Retina (tissue), 1 donor: Measurements from ENCODE around the gene GPR107.

Experiments used
- DNase-seq: peaks from one replicate; pipeline ENCODE4 v3.0.0-alpha.2; 2016

GPR107 gene

DNA sequence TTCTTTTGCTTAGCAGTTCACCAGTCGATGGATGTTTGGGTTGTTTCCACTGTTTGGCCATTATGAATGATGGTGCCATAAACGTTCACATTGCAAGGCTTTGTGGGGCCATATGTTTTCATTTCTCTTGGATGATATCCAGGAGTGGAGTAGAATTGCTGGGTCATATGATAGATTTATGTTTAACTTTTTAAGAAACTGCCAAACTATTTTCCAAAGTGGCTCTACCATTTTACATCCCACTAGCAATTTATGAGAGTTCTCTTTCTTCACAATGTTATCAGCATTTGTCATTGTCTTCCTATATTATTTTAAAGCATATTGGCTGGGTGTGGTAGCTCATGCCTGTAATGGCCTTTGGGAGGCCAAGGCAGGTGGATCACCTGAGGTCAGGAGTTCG is 5.2 kb downstream of the GPR107 start:
- DNase-seq: no peak

DNA sequence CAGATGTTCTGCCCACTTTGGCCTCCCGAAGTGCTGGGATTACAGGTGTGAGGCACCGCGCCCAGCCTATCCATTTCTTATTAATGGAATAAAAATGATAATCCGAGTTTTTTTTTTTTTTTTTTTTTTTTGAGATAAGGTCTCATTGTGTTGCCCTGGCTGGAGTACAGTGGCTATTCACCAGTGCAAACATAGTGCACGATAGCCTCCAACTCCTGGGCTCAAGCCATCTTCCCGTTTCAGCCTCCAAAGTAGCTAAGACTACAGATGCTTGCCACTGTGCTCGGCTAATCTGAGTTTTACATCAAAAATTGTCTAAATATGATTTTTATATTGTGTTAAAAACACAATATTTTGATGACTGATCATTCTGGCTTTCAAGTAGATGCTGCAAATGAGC is 6.6 kb downstream of the GPR107 start:
- DNase-seq: no peak

DNA sequence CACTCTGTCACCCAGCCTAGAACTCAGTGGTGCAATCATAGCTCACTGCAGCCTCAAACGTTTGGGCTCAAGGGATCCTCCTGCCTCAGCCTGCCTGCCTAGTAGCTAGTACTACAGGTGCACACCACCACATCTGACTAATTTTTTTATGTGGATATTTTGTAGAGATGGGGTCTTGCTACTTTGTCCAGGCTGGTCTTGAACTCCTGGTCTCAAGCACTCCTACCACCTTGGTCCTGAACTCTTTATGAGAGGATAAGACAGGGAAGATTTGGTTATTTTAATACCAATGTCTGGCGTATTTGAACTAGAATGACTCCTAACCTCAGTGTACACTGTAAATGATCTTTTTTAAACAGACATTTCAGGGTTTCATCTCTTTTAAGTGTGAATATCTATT is 9.0 kb downstream of the GPR107 start:
- DNase-seq: no peak

DNA sequence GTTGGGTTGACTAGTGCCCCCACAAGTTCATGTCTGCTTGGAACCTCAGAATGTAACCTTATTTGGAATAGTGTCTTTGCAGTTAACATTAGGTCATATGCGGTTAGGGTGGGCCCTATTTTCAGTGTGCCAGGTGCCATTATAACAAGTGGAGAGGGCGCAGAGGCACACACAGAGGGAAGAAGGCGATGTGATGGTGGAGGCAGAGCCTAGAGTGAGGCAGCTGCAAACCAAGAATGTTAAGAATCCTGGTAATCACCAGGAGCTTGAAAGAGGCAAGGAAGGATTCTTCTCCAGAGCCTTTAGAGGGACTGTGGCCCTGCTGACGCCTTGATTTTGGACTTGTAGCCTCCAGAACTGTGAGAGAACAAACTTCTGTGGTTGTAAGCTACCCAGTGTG is 10.9 kb downstream of the GPR107 start:
- no peak for DNase-seq

DNA sequence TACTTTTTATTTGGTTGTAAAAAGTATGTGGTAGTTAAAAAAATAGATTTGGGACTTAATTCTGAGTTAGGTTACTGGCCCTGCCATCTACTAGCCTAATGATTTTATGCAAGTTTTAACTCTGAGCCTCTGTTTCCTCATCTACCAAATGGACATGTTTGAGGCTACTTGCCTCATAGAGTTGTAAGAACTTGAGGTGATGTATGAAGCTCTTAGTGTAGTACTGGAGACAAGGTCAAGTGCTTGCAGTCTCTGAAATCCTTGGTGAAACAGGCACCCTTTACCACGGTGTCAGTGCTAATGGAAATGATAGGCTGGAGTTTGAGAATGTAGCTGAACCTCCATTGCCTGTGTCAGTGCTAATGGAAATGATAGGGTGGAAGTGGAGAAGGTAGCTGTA is 15.3 kb downstream of the GPR107 start:
- DNase-seq: no peak

DNA sequence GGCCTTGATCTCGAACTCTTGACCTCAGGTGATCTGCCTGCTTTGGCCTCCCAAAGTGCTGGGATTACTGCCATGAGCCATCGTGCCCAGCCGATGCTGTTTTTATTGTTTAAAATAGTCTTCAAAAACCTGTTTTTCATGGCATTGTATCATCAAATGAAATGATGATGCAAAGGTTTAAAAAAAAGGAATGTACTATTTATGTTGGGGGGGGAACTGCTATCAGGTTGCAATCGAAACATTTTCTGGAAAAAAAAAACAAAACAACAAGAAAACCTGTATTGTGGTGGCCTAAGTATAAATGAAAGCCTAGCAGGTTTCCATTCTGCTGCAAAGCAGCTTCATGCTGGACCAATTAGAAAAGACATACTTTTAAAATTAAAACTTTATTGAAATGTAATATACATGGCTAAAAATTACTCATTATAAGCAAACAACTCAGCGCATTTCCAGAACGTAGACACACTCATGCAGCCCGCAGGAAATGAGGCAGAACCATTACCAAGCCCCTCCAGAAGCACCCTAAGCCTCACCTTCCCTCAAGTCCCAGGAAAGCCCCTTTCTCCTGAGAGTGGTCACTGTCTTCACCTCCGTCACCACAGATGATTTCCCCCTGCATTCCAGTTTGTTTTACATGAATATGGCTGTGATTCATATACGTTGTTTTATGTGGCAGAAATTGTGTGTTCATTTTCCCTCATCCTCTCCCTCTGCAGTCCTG is 19.0 kb downstream of the GPR107 start:
- no peak for DNase-seq

DNA sequence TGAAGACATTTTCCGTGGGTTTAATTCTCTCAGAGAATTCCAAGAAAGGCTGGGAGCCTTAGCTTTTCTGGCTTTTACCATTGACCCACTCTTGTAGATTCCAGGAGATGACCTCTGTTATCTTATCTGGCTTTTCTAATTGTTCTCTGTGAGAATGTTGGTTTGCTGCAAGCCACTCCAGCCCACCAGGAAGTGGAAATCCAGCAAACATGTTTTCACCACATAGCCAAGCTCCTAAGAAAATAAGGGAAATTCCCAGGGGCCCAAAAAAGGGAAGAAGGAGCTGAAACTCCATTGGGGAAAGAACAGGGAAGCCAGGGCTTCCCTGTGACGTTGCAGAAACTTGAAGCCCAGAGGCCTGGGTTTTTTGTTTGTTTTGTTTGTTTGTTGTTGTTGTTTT is 19.7 kb downstream of the GPR107 start:
- peak; percentile 12 for DNase-seq

DNA sequence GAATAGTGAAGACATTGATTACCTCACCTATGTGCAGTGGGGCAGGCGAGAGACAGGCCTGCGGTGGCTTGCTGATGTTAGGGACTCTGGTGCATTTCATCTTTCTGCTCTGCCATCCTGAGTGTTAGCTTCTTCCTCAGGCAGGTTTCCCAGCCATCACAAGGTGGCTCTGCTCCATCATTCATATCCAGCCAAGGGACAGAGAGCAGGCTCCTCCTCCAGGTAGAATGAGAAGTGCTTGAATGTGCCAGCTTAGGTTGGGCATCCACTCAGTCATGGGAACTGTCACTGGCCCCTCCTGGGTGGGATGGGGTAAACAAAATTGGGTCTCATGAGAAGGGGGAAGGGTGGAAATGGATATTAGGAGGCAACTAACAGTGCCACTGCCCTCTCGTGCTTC is 24.8 kb downstream of the GPR107 start:
- no peak for DNase-seq

DNA sequence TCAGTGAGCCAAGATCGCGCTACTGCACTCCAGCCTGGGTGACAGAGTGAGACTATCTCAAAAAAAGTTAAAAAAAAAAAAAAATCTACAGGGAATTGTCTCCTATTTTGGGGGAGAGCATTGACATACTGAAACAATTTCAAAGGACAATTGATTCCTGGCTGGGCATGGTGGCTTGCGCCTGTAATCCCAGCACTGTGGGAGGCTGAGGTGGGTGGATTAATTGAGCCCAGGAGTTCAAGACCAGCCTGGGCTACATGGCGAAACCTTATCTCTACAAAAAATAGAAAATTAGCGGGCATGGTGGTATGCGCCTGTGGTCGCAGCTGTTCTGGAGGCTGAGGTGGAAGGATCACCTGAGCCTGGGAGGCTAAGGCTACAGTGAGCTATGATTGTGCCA is 30.6 kb downstream of the GPR107 start:
- no peak for DNase-seq

DNA sequence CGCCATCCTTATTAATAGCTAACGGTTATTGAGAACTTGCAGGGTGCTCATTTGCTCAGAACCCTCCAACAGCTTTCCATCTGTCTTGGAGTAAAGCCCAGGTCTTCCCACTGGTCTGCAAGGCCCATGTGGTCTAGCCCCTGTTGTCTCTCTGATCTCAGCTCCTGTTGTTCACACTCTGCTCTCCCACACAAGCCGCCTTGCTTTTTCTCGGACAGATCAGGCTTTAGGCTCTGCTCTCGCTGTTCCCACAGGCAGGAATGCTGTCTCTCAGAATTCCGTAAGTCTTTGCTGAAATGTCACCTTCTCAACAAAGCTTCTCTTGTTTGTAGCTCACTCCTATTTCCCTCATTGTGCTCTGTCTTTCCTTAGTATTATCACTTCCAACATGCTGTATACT is 34.3 kb downstream of the GPR107 start:
- no peak for DNase-seq

DNA sequence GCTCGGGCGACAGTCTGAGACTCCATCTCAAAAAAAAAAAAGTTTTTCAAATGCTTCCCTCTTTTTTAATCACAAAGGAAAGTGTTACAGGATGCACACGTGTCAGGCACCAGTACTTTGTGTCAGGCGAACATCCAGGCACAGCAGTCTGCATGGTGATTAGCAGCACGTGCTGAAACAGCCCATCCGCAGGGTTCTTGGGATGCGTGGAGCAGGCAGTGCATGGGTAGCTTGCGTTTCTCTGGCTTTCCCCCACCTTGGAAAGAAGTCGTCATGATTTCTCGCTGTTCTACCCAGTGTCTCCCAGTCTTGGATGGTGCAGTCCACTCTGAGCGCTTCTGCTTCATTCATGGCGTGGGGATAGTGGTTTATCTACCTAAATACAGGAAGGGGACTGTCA is 35.4 kb downstream of the GPR107 start:
- no peak for DNase-seq

DNA sequence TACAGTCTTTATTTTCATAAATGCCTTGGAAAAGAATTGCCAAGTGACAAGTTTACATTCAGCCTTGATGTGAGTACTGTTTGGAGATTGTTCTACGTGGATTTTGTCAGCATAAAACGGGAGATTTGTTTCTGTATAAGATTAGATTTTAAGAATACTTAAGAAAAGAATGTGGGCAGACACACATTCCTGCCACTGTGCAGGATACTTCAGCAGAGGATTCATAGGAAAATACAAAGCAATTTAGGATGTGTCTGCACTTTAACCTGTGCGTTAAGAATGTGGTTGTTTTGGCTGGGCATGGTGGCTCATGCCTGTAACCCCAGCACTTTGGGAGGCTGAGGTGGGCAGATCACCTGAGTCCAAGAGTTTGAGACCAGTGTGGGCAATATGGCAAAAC is 37.2 kb downstream of the GPR107 start:
- no peak for DNase-seq

DNA sequence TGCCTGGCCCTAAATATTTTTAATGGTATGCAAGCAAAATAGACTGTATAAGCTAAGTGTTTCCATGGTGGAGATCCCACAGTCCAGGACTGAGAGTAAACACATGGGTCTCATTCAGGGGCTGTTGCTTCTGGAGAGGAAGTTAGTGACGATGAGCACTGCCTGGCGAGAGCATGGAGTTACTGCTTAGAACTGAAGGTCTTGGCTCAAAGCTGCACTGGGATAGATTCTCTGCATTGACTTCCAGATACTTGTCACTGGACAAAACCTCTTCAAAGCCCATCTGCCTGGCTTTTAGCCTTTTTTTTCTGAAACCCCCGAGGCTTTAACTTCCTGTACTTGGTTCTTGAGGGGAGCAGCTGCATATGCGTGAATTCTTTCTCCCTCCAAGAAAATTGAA is 39.2 kb downstream of the GPR107 start:
- DNase-seq: no peak

DNA sequence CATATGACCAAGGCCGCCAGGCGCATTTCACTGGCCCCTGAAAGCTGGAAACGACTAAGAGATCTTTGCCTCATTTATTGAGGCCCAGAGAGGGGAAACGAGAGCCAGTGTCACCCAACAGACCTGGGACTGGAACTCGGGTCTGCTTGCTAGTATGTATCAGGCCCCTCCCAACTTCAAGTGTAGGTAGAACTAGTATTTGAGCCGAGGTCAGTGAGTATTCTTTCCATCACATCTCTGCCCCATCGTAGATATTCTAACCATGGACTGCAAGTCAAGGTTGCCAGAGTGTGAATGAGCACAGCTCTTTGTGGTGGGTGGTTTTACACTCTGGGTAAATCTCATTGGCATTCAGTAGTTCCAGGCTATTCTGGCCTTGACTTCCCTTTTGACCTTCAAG is 42.2 kb downstream of the GPR107 start:
- no peak for DNase-seq

DNA sequence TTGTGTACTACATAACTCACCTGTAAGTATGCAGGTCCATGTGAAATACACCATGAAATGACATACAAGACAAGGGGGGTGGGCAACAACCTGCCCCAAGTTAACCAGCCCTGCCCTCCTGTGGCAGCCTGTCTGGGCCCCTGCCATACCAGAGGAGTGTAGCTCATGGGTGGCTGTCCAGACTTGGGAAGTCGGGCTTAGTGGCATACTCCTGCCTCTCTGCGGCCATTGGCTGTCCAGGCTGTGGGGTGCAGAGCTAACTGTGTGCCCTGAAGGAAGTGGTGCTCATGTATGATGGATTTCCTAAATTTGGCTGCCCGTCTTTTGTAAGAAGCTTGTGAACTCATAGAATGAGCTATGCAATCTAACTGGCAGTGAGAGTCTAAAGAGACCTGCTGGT is 47.0 kb downstream of the GPR107 start:
- DNase-seq: no peak

DNA sequence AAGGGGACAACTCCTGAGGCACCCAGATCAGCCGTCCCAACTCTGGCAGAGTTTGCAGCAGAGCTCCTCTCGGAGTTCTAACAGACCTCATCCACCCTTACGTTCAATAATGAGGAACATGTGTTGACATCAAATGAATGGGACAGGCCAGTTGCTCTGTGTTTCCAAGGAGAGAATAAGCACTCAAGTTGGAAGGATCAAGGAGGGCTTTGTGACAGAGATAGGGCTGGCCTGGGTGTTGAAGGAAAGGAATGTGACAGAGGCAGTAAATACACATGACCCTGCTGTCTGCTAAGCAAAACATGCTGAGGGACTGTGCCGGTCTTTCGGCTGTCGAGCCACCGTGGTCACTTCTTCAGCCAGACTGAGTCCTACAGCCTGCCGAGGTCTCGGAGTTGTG is 48.2 kb downstream of the GPR107 start:
- no peak for DNase-seq

DNA sequence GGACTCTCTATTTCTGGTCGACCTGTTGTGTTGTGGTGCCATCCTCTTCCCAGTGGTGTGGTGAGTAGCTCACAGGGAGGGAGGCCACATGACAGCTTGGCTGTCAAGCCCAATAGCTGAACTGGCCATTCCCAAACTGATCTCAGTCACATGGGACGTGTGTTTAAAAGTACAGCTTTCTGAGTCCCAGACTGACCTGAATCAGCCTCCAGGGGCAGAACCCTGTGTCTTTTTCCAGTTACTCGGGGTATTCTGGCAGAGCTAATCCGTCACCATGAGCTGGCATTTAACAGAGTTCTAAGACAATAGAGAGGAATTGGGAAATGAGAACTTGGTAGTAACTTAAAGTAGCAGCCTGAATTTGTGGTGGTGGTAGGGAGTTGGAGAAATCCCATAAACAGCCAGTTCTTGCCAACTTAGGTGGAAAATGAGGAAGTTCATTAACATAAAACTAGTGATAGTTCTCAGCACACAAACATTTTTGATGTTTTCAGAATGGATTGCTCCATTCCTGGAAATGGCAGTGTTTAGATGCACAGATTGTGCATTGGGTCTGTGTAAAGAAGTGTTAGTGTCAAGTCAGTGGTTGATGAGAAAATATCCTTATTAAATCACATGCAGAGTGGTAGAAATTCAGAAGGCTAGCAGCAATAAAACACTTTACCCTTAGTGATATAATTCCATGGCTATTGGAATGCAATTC is 50.9 kb downstream of the GPR107 start:
- no peak for DNase-seq

DNA sequence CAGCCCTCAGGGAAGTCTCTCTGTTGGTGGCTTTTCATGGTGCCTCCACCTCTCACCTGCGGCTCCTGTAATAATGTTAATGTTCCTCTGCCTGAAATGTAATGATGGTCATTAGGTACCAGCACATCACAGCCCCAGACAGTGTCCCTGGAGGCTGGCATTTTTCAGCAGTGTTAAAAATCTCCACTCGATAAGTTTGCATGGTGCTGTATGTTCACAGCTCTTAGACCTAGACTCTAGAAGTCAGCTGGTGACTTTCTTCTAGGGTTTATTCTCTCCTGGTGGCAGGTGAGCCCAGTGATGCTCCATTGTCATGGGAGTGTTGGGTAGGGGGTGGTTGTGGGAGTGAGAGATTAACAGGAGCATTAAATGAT is 53.1 kb downstream of the GPR107 start:
- no peak for DNase-seq

DNA sequence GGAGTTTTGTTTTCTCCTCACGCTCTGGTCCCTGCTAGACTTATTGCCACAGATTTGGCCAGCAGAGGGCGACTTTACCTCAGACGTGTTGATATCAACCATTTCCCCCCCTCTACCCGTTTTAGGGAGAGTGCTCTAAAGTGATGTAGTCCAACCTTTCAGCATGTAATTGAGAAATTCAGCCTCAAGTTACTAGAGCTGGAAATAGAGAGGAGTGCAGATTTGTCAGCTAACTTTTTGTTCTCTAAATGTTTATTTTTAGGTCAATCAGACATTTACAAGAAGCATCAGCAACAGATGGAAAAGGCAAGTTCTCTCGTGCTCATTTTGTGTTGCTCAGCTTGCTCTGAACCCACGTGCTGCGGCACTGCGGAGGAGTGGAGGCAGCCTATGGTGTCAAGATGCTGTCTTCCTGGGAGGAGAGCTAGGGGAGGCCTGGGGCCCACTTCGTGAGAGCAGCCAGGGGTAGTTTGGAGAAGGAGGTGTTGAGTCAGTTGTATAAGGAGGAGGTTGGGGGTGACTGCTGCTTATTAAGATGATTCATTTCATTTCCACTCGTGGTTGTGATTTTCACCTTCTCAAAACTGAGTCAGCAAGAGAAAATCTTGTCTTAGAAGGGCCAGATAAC is 53.6 kb downstream of the GPR107 start:
- peak; percentile 71 for DNase-seq

DNA sequence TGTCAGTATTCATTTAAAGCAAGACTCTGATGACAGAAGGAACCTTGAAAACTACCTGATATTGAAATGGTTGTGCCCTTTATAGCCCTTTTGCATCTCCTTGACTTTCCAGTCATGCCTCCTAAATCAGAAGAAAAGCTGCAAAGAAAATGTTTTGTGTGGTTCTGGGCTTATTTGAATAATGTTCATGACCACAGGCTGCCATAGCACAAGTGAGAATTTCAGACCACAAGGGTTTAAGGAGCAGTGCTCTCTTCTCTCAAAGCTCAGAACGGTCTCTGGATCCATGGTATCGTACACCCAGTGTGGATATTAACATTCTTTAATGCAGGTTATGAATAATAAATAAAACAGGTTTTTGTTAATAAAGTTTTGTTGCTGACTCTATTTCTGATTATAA is 54.2 kb downstream of the GPR107 start:
- no peak for DNase-seq

DNA sequence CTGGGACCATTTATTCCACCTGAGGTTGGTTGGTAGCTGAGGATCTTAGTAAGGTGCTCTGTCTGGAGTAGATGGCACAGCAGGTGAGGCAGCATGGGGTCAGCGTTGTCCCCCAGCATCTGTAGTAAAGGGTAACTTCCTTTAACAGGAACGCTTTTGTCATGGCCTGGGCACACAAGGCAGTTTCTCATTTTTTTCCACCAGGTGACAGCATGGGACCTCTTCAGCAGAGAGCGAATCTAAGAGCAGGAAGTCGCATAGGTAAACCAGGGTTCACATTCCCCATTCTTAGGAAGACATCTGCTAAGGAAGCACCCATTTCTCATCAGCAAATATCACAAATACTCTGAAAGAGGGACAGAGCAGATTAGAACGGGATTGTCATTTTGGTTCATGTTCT is 56.5 kb downstream of the GPR107 start:
- no peak for DNase-seq

DNA sequence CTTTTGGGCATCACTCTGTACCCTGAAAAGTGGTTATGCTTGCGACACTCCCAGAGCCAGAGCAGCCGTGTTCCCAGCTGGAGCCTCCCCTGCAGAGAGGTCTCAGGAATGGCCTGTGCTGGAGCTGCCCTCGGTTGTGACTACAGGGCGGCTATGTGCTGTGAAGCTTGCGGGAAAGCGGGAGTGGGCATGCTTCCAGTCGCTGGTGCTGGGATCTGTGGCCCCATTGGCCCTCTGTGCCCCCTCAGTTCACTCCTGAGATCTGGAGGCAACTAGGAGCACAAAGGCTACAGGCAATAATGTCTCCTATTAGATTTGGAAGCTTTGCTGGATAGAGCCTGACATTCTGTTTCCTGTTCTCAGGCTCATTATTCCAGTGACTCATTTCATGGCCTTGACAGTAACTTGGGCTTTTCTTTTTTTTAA is 56.9 kb downstream of the GPR107 start:
- DNase-seq: no peak

DNA sequence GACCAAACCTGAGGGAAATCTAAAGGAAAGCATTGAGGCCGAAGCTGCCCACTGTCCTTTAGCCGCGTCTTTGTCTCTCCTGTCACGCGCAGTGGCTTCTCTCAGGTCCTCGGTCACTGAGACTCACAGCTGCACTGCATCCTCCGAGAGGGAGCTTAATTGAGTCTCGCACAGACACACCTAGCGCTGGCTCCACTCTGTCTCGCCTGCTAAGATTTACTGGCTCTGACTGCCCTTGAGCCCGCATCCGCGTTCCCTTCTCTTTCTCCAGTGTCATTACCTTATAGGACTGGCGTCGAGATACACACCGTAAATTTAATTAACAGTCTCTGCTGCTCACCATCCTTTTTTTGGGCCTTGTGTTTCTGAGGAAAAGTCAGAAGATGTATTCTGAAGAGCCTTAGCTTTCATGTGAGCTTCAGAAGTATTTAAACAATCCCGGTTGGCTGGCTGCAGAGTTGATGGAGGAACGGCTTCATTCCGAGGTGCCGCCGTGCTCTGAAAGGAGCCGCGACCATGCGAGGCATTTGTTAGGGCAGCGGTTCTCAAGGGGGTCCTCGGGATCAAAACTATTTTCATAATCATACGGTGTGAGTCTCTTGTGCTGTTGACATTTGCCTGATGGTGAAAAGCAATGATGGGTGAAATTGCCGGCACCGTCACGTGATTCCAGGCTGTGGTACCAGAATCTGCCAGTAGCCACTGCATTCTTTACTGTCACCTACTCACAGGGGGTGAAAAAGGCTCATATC is 58.3 kb downstream of the GPR107 start:
- DNase-seq: peak; percentile 53
